GM12878 (cell line): ENCODE results near the gene ATP6V0A1. TPM values are rescaled to one million over a fixed set of nuclear protein-coding genes. Genes with fewer than 3 reads are reported as not detected.
A peak's percentile ranks its signal among the peaks of the same experiment; 100 is the strongest.

Source experiments
- ATAC-seq: fragments of 200-7000 bp; cut with Tn5 transposase; 3 replicates; pipeline ENCODE4 v1.9.1; 2020; ENCODE audit warnings: mild to moderate bottlenecking, moderate library complexity
- BruUV-seq: library from RNA; stranded (reverse); fragments of 400-500 nt; replicated peaks from 2 replicates; lab custom pipeline; 2021; lab: Mats Ljungman, UMichigan
- CTCF ChIA-PET: fragments of 300-600 bp; sonication (Branson Sonifier 250); formaldehyde crosslinking; extraction: SDS; loops from one replicate; lab custom pipeline; 2021; ENCODE audit warnings: inconsistent platforms; lab: Yijun Ruan, JAX
- POLR2A ChIA-PET: fragments of 350-600 bp; formaldehyde crosslinking; extraction: SDS; loops from one replicate; lab custom pipeline; 2021; ENCODE audit warnings: inconsistent platforms; lab: Charles Lee
- RAD21 ChIA-PET: fragments of 300-600 bp; sonication (Branson Sonifier 250); formaldehyde crosslinking; loops from one replicate; lab custom pipeline; 2023; ENCODE audit warnings: antibody characterized with exemption; ENCODE audit not compliant: unreplicated experiment; lab: Charles Lee
- SMC1A ChIA-PET: fragments of 300-600 bp; sonication (Branson Sonifier 250); formaldehyde crosslinking; loops from one replicate; lab custom pipeline; 2023; ENCODE audit not compliant: unreplicated experiment, uncharacterized antibody; lab: Charles Lee
- DNase-seq: peaks from one replicate; pipeline ENCODE4 v3.0.0-alpha.2; 2011; ENCODE audit warnings: low read depth, low spot score
- FAIRE-seq: peaks from 3 replicates; lab custom pipeline; 2011; peaks lifted over from hg19 to GRCh38; lab: Jason Lieb, UNC
- H2AFZ ChIP-seq: 2 replicates; pipeline ENCODE4 v1.6.0; 2011; ENCODE audit warnings: low read depth, low read length, control low read depth; ENCODE audit not compliant: control insufficient read depth
- H3K27ac ChIP-seq: 2 replicates; pipeline ENCODE4 v1.5.1; 2011; ENCODE audit warnings: control low read depth; ENCODE audit not compliant: control insufficient read depth, insufficient read depth
- H3K27me3 ChIP-seq, 2 experiments: replicated peaks in 1 of 2; 2 replicates each; pipeline versions ENCODE4 v1.6.0 to v1.6.1; 2011; ENCODE audit warnings: low read length in 1 of 2; ENCODE audit not compliant: control insufficient read depth in 2 of 2, insufficient read depth in 2 of 2
- H3K36me3 ChIP-seq, 2 experiments: 2 replicates each; pipeline ENCODE4 v1.5.1; 2011; ENCODE audit warnings: low read length in 1 of 2; ENCODE audit not compliant: control insufficient read depth in 2 of 2, insufficient read depth in 2 of 2
- H3K4me1 ChIP-seq: 2 replicates; pipeline ENCODE4 v1.6.1; 2011; ENCODE audit warnings: mild to moderate bottlenecking, low read length, moderate library complexity, mixed read lengths; ENCODE audit not compliant: control insufficient read depth, insufficient read depth
- H3K4me2 ChIP-seq: 2 replicates; pipeline ENCODE4 v1.6.0; 2011; ENCODE audit warnings: control low read depth; ENCODE audit not compliant: control insufficient read depth, insufficient read depth
- H3K4me3 ChIP-seq: fragments of 200-600 bp; sonication (generic); 2 replicates; pipeline ENCODE4 v1.5.1; 2016
- H3K79me2 ChIP-seq: 2 replicates; pipeline ENCODE4 v1.6.0; 2011; ENCODE audit warnings: low read length; ENCODE audit not compliant: control insufficient read depth, insufficient read depth
- H3K9ac ChIP-seq: 2 replicates; pipeline ENCODE4 v1.8.0; 2011; ENCODE audit warnings: low read length, control low read depth, mixed read lengths; ENCODE audit not compliant: control insufficient read depth, insufficient read depth
- H3K9me3 ChIP-seq: replicated peaks from 3 replicates; pipeline ENCODE4 v1.5.1; 2011; ENCODE audit warnings: mild to moderate bottlenecking, low read length; ENCODE audit not compliant: control insufficient read depth, insufficient read depth
- H4K20me1 ChIP-seq: 2 replicates; pipeline ENCODE4 v1.6.0; 2011; ENCODE audit not compliant: control insufficient read depth, insufficient read depth
- BHLHE40 ChIP-seq, 2 experiments: fragments of 450-650 bp in 1 of 2; IDR thresholded peaks; 2 replicates each; pipeline ENCODE4 v1.6.1; 2011 to 2017; ENCODE audit warnings: low read depth in 2 of 2, borderline replicate concordance in 1 of 2, improper control_type of control experiment in 1 of 2, low read length in 1 of 2, mild to moderate bottlenecking in 1 of 2
- CHD4 ChIP-seq: fragments of 200-600 bp; sonication (generic); IDR thresholded peaks from 2 replicates; pipeline ENCODE4 v1.6.1; 2016; ENCODE audit warnings: mild to moderate bottlenecking
- CREB1 ChIP-seq: IDR thresholded peaks from 2 replicates; pipeline ENCODE4 v1.6.1; 2012; ENCODE audit warnings: low read depth, mild to moderate bottlenecking, inconsistent platforms
- DPF2 ChIP-seq: fragments of 450-650 bp; IDR thresholded peaks from 2 replicates; pipeline ENCODE4 v1.6.1; 2017; ENCODE audit warnings: mild to moderate bottlenecking
- EED ChIP-seq: sonication (generic); IDR thresholded peaks from 2 replicates; pipeline ENCODE4 v1.6.1; 2016; ENCODE audit warnings: antibody characterized with exemption, low read depth
- HDGF ChIP-seq: fragments of 450-650 bp; IDR thresholded peaks from 2 replicates; pipeline ENCODE4 v1.6.1; 2016; ENCODE audit warnings: antibody characterized with exemption
- IKZF1 ChIP-seq: fragments of 450-650 bp; conservative IDR thresholded peaks from 2 replicates; pipeline ENCODE4 v1.6.1; 2017; ENCODE audit warnings: antibody characterized with exemption, mild to moderate bottlenecking
- JUNB ChIP-seq: IDR thresholded peaks from 2 replicates; pipeline ENCODE4 v1.6.1; 2016; ENCODE audit warnings: antibody characterized with exemption, mild to moderate bottlenecking
- MEF2B ChIP-seq: fragments of 450-650 bp; IDR thresholded peaks from 2 replicates; pipeline ENCODE4 v1.6.1; 2018; ENCODE audit warnings: mild to moderate bottlenecking, moderate library complexity; ENCODE audit not compliant: partially characterized antibody, poor library complexity, severe bottlenecking
- NBN ChIP-seq: fragments of 450-650 bp; IDR thresholded peaks from 2 replicates; pipeline ENCODE4 v1.6.1; 2016
- NFIC ChIP-seq: IDR thresholded peaks from 2 replicates; pipeline ENCODE4 v1.6.1; 2012; ENCODE audit warnings: low read depth, mild to moderate bottlenecking, inconsistent platforms, low read length, moderate library complexity
- NFXL1 ChIP-seq: fragments of 450-650 bp; IDR thresholded peaks from 2 replicates; pipeline ENCODE4 v1.6.1; 2017; ENCODE audit warnings: antibody characterized with exemption, mild to moderate bottlenecking, borderline replicate concordance
- NR2F1 ChIP-seq: fragments of 450-650 bp; conservative IDR thresholded peaks from 2 replicates; pipeline ENCODE4 v1.6.1; 2017; ENCODE audit warnings: mild to moderate bottlenecking
- POU2F2 ChIP-seq: IDR thresholded peaks from 3 replicates; pipeline ENCODE4 v1.6.1; 2011; ENCODE audit warnings: low read depth, mild to moderate bottlenecking, low read length, borderline replicate concordance
- TCF7 ChIP-seq: IDR thresholded peaks from 2 replicates; pipeline ENCODE4 v1.6.1; 2014; ENCODE audit warnings: antibody characterized with exemption, borderline replicate concordance
- WRNIP1 ChIP-seq: IDR thresholded peaks from 2 replicates; pipeline ENCODE4 v1.6.1; 2011; ENCODE audit warnings: low read depth, low read length, improper control_type of control experiment, borderline replicate concordance
- ZZZ3 ChIP-seq: IDR thresholded peaks from 2 replicates; pipeline ENCODE4 v1.6.1; 2011; ENCODE audit warnings: low read depth; ENCODE audit not compliant: control insufficient read depth, insufficient read length
- WGBS: methylation state at CpG from one replicate; pipeline ENCODE4 v1.1.6; 2016; ENCODE audit warnings: low lambda C conversion rate; ENCODE audit not compliant: insufficient replicate concordance, insufficient coverage; ENCODE audit errors: missing lambda C conversion rate; 5-methylcytosine and 5-hydroxymethylcytosine counted together
- in situ Hi-C: fragments of 300-500 bp; cut with MboI; formaldehyde crosslinking; loops from 9 replicates; pipeline ENCODE4 v1.14.3; 2018; ENCODE audit warnings: mixed read lengths
- intact Hi-C: fragments of 100-400 bp; cut with micrococcal nuclease; formaldehyde crosslinking; loops from one replicate; pipeline ENCODE4 v1.14.2; 2022; ENCODE audit not compliant: unreplicated experiment
- polyA plus RNA-seq, 11 experiments: library from polyadenylated mRNA; depleted of rRNA in 4 of 11; unstranded in 6 of 11; stranded (reverse) in 5 of 11; fragments of >200 nt; fragmentation: Nextera tagmentation in 4 of 11; fragmentation: Illumina TruSeq in 1 of 11; extraction: Ambion mirVana in 4 of 11; extraction: Trizol in 1 of 11; gene quantifications; 1 replicate in 1 of 11; 2 replicates in 10 of 11; pipeline versions ENCODE4 v1.2.1 to v1.2.3, GENCODE V29; 2011 to 2016; ENCODE audit warnings: inconsistent platforms in 2 of 11, missing spikeins in 2 of 11, low read depth in 1 of 11
- total RNA-seq, 4 experiments: library from RNA; depleted of rRNA in 3 of 4; stranded (reverse); fragments of >200 nt in 3 of 4; fragmentation: Illumina TruSeq in 1 of 4; extraction: Trizol in 1 of 4; gene quantifications; 2 replicates each; pipeline versions ENCODE4 v1.2.1 to v1.2.3, GENCODE V29; 2013 to 2021
- TF ChIP-seq, protein P1 (sequence below): IDR thresholded peaks from 2 replicates; pipeline ENCODE4 v1.6.1; 2011; ENCODE audit warnings: low read depth, mild to moderate bottlenecking, low read length, moderate library complexity, borderline replicate concordance; ENCODE audit errors: extremely low read depth
- TF ChIP-seq, protein P2 (sequence below): fragments of 450-650 bp; IDR thresholded peaks from 2 replicates; pipeline ENCODE4 v1.6.1; 2017; ENCODE audit warnings: borderline replicate concordance
- TF ChIP-seq, protein P3 (sequence below): IDR thresholded peaks from 2 replicates; pipeline ENCODE4 v1.6.1; 2011; ENCODE audit warnings: mild to moderate bottlenecking, low read depth, low read length, moderate library complexity; ENCODE audit not compliant: insufficient replicate concordance

Gene ATP6V0A1
- total and polyA plus RNA-seq, 10 of the 15 experiments (the other 5 are each of a cell fraction or from before 2014, with no cell fraction given) = 3.0 to 76.6 (median 30.9) TPM

DNA sequence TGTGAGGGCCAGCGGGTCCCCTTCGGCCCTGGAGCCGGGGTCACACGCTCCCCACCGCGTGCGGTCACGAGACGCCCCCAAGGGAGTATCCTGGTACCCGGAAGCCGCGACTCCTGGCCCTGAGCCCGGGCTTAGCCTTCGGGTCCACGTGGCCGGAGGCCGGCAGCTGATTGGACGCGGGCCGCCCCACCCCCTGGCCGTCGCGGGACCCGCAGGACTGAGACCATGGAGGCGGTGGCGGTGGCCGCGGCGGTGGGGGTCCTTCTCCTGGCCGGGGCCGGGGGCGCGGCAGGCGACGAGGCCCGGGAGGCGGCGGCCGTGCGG, 77.3 kb downstream of the ATP6V0A1 start, which contains the start of gene NAGLU:
Gene NAGLU, plus strand, starts transcription at position 194 of the 324 bp plus-strand sequence. Its CDS starts 32 bp downstream, at position 226.
- RAD21 ChIA-PET = interaction anchor here (0.6 to 3.4 kb wide), 8 partner anchors 9 to 415 kb away, joined by 3 to 17 read pairs (median 4); partner anchors contain the start of genes PLEKHH3 and PSMC3IP
- TF ChIP-seq CREB1 (0 out of 2 replicates have a peak, but pooled peaks have one; percentile 25), CHD4 (no peak), POU2F2 (peak; percentile 75; the same call in 2 of the 3 replicates), JUNB (no peak), EED (0 out of 2 replicates have a peak, but pooled peaks have one; percentile 38), IKZF1 (peak; percentile 94; the same call in 1 of the 2 replicates), NFXL1 (no peak), TCF7 (no peak), HDGF (no peak), WRNIP1 (no peak), MEF2B (peak; percentile 99), NBN (no peak), NFIC (no peak), ZZZ3 (no peak), BHLHE40 (IDR thresholded peaks at IDR 0.05; ENCODE audit: borderline replicate concordance in 1 of 2, low read depth in 2 of 2, low read length in 1 of 2) (peak; percentile 98 to 99), DPF2 (peak; percentile 80; the same call in 1 of the 2 replicates), NR2F1 (peak; percentile 98)
- TF ChIP-seq, protein P1, sequence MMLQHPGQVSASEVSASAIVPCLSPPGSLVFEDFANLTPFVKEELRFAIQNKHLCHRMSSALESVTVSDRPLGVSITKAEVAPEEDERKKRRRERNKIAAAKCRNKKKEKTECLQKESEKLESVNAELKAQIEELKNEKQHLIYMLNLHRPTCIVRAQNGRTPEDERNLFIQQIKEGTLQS = peak; percentile 83; the same call in 1 of the 2 replicates
- TF ChIP-seq, protein P2, sequence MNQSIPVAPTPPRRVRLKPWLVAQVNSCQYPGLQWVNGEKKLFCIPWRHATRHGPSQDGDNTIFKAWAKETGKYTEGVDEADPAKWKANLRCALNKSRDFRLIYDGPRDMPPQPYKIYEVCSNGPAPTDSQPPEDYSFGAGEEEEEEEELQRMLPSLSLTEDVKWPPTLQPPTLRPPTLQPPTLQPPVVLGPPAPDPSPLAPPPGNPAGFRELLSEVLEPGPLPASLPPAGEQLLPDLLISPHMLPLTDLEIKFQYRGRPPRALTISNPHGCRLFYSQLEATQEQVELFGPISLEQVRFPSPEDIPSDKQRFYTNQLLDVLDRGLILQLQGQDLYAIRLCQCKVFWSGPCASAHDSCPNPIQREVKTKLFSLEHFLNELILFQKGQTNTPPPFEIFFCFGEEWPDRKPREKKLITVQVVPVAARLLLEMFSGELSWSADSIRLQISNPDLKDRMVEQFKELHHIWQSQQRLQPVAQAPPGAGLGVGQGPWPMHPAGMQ = no peak
- TF ChIP-seq, protein P3, sequence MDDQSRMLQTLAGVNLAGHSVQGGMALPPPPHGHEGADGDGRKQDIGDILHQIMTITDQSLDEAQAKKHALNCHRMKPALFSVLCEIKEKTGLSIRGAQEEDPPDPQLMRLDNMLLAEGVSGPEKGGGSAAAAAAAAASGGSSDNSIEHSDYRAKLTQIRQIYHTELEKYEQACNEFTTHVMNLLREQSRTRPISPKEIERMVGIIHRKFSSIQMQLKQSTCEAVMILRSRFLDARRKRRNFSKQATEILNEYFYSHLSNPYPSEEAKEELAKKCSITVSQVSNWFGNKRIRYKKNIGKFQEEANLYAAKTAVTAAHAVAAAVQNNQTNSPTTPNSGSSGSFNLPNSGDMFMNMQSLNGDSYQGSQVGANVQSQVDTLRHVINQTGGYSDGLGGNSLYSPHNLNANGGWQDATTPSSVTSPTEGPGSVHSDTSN = no peak

More for the DNA sequence above, 77.3 kb downstream of the ATP6V0A1 start, which contains the start of gene NAGLU:
- intact Hi-C loops (loop anchor here (1.0 kb wide), 1 partner anchor 41 kb away; the partner anchor contains the start of gene PSMC3IP), in situ Hi-C loops (no loop called here)
- H3K9ac ChIP-seq = peak within 1 kb of the TSS; percentile 81
- H3K9me3 ChIP-seq = no peaks in the 10 kb centered on the region
- no peaks in the 10 kb centered on the region for H3K27me3 ChIP-seq
- peaks cover 19% of the 10 kb centered on the region for H3K4me1 ChIP-seq
- peak within 1 kb of the TSS; percentile 81 for H2AFZ ChIP-seq
- ATAC-seq (peak; percentile 91), DNase-seq (peak; percentile 72), FAIRE-seq (peak; percentile 18)
- ChIA-PET SMC1A (interaction anchor here (0.8 to 2.0 kb wide), 8 partner anchors 9 to 237 kb away, joined by 3 to 11 read pairs (median 4); partner anchors contain the start of genes MLX and VPS25), CTCF (interaction anchor here (0.5 to 3.1 kb wide), 12 partner anchors 12 to 402 kb away, joined by 3 to 21 read pairs (median 4); partner anchors contain the start of genes HSD17B1 and STAT3), POLR2A (interaction anchor here (0.6 to 2.1 kb wide), 10 partner anchors 13 to 342 kb away, joined by 3 to 13 read pairs (median 3); partner anchors contain the start of genes GHDC and PLEKHH3)
- no TSS peak for BruUV-seq
- H4K20me1 ChIP-seq = no peaks in the 10 kb centered on the region
- peaks cover 0 to 5% of the 10 kb centered on the region in 2 experiments; a peak in 2 of 4 replicates for H3K36me3 ChIP-seq
- peak within 1 kb of the TSS; percentile 75 for H3K27ac ChIP-seq
- H3K4me3 ChIP-seq = peak within 1 kb of the TSS; percentile 77
- under 1% methylated on average over 24 of the region's 40 CpGs for whole genome bisulfite sequencing
- H3K4me2 ChIP-seq = peak within 1 kb of the TSS; percentile 98
- peaks cover 13% of the 10 kb centered on the region for H3K79me2 ChIP-seq
